ENCODE data around the gene CDH13. TPM values are rescaled to one million over a fixed set of nuclear protein-coding genes. Genes with fewer than 3 reads are reported as not detected.

Gene CDH13
- total and polyA plus RNA-seq, 9 of the 15 experiments (the other 6 are each of a cell fraction or from before 2014, with no cell fraction given), result 0.03 TPM; not detected in 8

DNA sequence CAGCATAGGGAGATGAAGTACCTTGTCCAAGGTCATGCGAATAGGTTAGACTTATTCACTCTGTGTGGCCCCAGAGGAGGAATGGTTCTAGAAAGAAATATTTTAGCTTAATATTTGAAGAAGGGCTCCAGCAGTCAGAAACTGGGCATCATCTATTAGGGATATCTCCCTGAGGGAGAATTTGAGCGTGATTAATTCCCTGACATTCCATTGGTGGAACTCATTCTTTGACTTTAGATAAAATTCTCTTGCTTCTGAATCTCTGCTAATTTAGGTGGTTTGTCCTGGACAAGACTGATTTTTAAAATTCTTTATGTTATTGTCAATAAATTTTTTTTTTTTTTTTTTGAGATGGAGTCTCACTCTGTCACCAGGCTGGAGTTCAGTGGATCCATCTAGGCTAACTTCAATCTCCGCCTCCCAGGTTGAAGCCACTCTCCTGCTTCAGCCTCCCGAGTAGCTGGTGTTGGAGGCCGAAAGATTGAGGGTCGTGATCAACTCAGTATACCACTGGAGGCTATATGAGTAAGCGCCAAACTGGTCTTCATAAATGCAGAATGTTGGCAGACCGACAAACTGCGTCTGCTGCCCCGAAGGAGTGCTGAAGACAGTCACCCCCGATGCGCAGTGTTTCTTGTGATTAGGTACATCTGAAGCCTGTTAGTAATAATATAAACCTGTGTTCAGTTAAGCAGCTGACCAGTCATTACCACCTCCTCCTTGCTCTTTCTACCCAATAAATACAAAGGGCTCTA is 913.1 kb downstream of the CDH13 start:
- Histone ChIP-seq H4K20me1 (replicated peaks; ENCODE audit: control insufficient read depth, insufficient read depth, low read length) (no peaks in the 10 kb centered on the region), H3K9me1 (ENCODE audit: control insufficient read depth, insufficient read depth, low read length) (no peaks in the 10 kb centered on the region), H3K4me3 (no peak overlapping the region), H3K27ac (ENCODE audit: extremely low read depth, low read depth, low read length) (no peak overlapping the region), H3K27me3 (ENCODE audit: control insufficient read depth in 2 of 2, insufficient read depth in 2 of 2, low read length in 2 of 2) (no peaks in the 10 kb centered on the region; a peak in 1 of 5 replicates), H3K79me2 (ENCODE audit: control insufficient read depth, insufficient read depth, low read length) (no peaks in the 10 kb centered on the region), H3K9ac (ENCODE audit: insufficient read depth in 1 of 2, low read depth in 2 of 2, low read length in 2 of 2) (no peak overlapping the region), H3K9me3 (replicated peaks; ENCODE audit: control insufficient read depth, insufficient read depth, low read depth, low read length) (no peaks in the 10 kb centered on the region), H3K4me1 (replicated peaks in 1 of 2; ENCODE audit: control insufficient read depth in 2 of 2, insufficient read depth in 2 of 2, low read length in 2 of 2) (no peaks in the 10 kb centered on the region), H3K36me3 (ENCODE audit: control insufficient read depth, insufficient read depth, low read length) (no peaks in the 10 kb centered on the region), H3K4me2 (ENCODE audit: insufficient read depth, low read length) (no peak overlapping the region), H2AFZ (ENCODE audit: low read depth, low read length) (no peak overlapping the region)
- in situ Hi-C loops (cut with MboI) (no loop called here), intact Hi-C loops (cut with micrococcal nuclease) (no loop called here)
- no TSS peak for BruUV-seq (replicated peaks)
- FAIRE-seq (no peak), DNase-seq (ENCODE audit: extremely low read depth in 1 of 4, low spot score in 3 of 4) (no peak), ATAC-seq (no peak)
- TF ChIP-seq NR3C1 (CRISPR knock-in tag; IDR thresholded peaks at IDR 0.05), result no peak
- no peak for TF ChIP-seq CREBBP (IDR thresholded peaks at IDR 0.05; ENCODE audit: low read depth, low read length)
- TF ChIP-seq, protein P1, sequence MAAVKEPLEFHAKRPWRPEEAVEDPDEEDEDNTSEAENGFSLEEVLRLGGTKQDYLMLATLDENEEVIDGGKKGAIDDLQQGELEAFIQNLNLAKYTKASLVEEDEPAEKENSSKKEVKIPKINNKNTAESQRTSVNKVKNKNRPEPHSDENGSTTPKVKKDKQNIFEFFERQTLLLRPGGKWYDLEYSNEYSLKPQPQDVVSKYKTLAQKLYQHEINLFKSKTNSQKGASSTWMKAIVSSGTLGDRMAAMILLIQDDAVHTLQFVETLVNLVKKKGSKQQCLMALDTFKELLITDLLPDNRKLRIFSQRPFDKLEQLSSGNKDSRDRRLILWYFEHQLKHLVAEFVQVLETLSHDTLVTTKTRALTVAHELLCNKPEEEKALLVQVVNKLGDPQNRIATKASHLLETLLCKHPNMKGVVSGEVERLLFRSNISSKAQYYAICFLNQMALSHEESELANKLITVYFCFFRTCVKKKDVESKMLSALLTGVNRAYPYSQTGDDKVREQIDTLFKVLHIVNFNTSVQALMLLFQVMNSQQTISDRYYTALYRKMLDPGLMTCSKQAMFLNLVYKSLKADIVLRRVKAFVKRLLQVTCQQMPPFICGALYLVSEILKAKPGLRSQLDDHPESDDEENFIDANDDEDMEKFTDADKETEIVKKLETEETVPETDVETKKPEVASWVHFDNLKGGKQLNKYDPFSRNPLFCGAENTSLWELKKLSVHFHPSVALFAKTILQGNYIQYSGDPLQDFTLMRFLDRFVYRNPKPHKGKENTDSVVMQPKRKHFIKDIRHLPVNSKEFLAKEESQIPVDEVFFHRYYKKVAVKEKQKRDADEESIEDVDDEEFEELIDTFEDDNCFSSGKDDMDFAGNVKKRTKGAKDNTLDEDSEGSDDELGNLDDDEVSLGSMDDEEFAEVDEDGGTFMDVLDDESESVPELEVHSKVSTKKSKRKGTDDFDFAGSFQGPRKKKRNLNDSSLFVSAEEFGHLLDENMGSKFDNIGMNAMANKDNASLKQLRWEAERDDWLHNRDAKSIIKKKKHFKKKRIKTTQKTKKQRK (IDR thresholded peaks at IDR 0.05; ENCODE audit: borderline replicate concordance, low read depth, low read length), result no peak
- TF ChIP-seq ZNF408 (CRISPR knock-in tag; IDR thresholded peaks at IDR 0.05; ENCODE audit: low read depth), result no peak
- no peak for TF ChIP-seq RBM15 (IDR thresholded peaks at IDR 0.05; ENCODE audit: insufficient read depth, low read length)
- no peak for TF ChIP-seq ZNF280B (CRISPR knock-in tag; IDR thresholded peaks at IDR 0.05)
- TF ChIP-seq FOXJ3 (CRISPR knock-in tag; IDR thresholded peaks at IDR 0.05), result no peak
- no peak for TF ChIP-seq EGR1 (conservative IDR thresholded peaks at IDR 0.05)
- no peak for TF ChIP-seq ZHX1 (conservative IDR thresholded peaks at IDR 0.05; ENCODE audit: low read length)
- ChIA-PET CTCF (ENCODE audit: low intra/inter-chr PET ratio) (no interaction called here), POLR2A (interaction anchor here (0.6 kb wide), 1 partner anchor 1181 kb away, joined by 3 read pairs; no protein-coding TSS in a partner anchor)
- WGBS (ENCODE audit: insufficient coverage, low coverage, missing lambda C conversion rate), result under 1% methylated on average over 12 of the region's 12 CpGs

Measured in K562 (cell line).